Activated B cell treated with CpG ODN at 0.5 μM for 24 hours (primary cell): ENCODE measurements around the gene BEST1. TPM values are rescaled to one million over a fixed set of nuclear protein-coding genes. Genes with fewer than 3 reads are reported as not detected.

Experiments used
- ATAC-seq: fragments of 200-7000 bp; cut with Tn5 transposase; one replicate; pipeline ENCODE4 v1.10.0; 2021; ENCODE audit warnings: low read depth, mild to moderate bottlenecking, moderate library complexity
- CTCF ChIA-PET: fragments of 350-600 bp; sonication (Branson Sonifier 250); formaldehyde crosslinking; loops from one replicate; lab custom pipeline; 2021; ENCODE audit warnings: antibody characterized with exemption; lab: Charles Lee
- POLR2A ChIA-PET: fragments of 350-600 bp; sonication (Branson Sonifier 250); formaldehyde crosslinking; loops from one replicate; lab custom pipeline; 2021; ENCODE audit warnings: antibody characterized with exemption; lab: Charles Lee
- DNase-seq: peaks from one replicate; pipeline ENCODE4 v3.0.0; 2022
- H3K27ac Mint-ChIP-seq: one replicate; pipeline ENCODE4 v1.8.0; 2020; ENCODE audit warnings: mixed read lengths
- H3K27me3 Mint-ChIP-seq: one replicate; pipeline ENCODE4 v1.8.0; 2021; ENCODE audit warnings: mixed read lengths
- H3K36me3 Mint-ChIP-seq: one replicate; pipeline ENCODE4 v1.8.0; 2021; ENCODE audit warnings: low read depth, mixed read lengths
- H3K4me1 Mint-ChIP-seq: one replicate; pipeline ENCODE4 v1.8.0; 2021; ENCODE audit warnings: mixed read lengths
- H3K4me3 Mint-ChIP-seq: one replicate; pipeline ENCODE4 v1.8.0; 2020; ENCODE audit warnings: mild to moderate bottlenecking, mixed read lengths
- H3K9me3 Mint-ChIP-seq: one replicate; pipeline ENCODE4 v1.8.0; 2020; ENCODE audit warnings: mixed read lengths
- CTCF ChIP-seq: fragments of 200-600 bp; IDR thresholded peaks from one replicate; pipeline ENCODE4 v1.8.0; 2022; ENCODE audit warnings: antibody characterized with exemption, mild to moderate bottlenecking
- intact Hi-C: fragments of 100-400 bp; cut with micrococcal nuclease; formaldehyde crosslinking; loops from one replicate; pipeline ENCODE4 v1.15.1; 2024
- total RNA-seq: library from RNA; stranded (reverse); gene quantifications from 2 replicates; pipeline ENCODE4 v1.2.3, GENCODE V29; 2022

The BEST1 gene
- total RNA-seq, 1 donor from 2014 or later = 0.16 TPM

GRCh38 chr11:61954851-61955421 is 4.8 kb downstream of the BEST1 start:
- Mint-ChIP-seq H3K27ac (no peak overlapping the region), H3K4me1 (peaks cover 25% of the 10 kb centered on the region), H3K9me3 (no peaks in the 10 kb centered on the region), H3K36me3 (peaks cover 9% of the 10 kb centered on the region), H3K27me3 (peaks cover 2% of the 10 kb centered on the region), H3K4me3 (peak overlapping the region; percentile 68)
- ATAC-seq (peak; percentile 40), DNase-seq (no peak)
- CTCF ChIA-PET = interaction anchor here (0.6 to 1.9 kb wide), 3 partner anchors 56 to 127 kb away, joined by 3 to 7 read pairs (median 3); no protein-coding TSS in a partner anchor
- POLR2A ChIA-PET = interaction anchor here (0.5 to 2.3 kb wide), 5 partner anchors 13 to 144 kb away, joined by 3 to 16 read pairs (median 4); partner anchors contain the start of gene FTH1
- intact Hi-C loops = loop anchor here (1.0 to 2.0 kb wide), 2 partner anchors 8 to 128 kb away; no protein-coding TSS in a partner anchor
- TF ChIP-seq CTCF = no peak

GRCh38 chr11:61955422-61956135 is 5.4 kb downstream of the BEST1 start:
- ChIA-PET POLR2A (interaction anchor here (0.5 to 2.3 kb wide), 4 partner anchors 12 to 151 kb away, joined by 3 to 16 read pairs (median 4); partner anchors contain the start of gene FTH1), CTCF (interaction anchor here (1.1 to 1.9 kb wide), 2 partner anchors 58 to 126 kb away, joined by 3 to 7 read pairs; no protein-coding TSS in a partner anchor)
- no peak for TF ChIP-seq CTCF
- Mint-ChIP-seq H3K36me3 (peaks cover 9% of the 10 kb centered on the region), H3K4me3 (peak overlapping the region; percentile 68), H3K27me3 (peaks cover 2% of the 10 kb centered on the region), H3K4me1 (peaks cover 29% of the 10 kb centered on the region), H3K9me3 (no peaks in the 10 kb centered on the region), H3K27ac (no peak overlapping the region)
- ATAC-seq (peak; percentile 72), DNase-seq (no peak)
- intact Hi-C loops = loop anchor here (1.0 to 2.0 kb wide), 2 partner anchors 8 to 127 kb away; no protein-coding TSS in a partner anchor

- no peak for TF ChIP-seq CTCF
- no peak overlapping the region for H3K27ac Mint-ChIP-seq
- peaks cover 9% of the 10 kb centered on the region for H3K36me3 Mint-ChIP-seq
- peaks cover 33% of the 10 kb centered on the region for H3K4me1 Mint-ChIP-seq
- peak overlapping the region; percentile 35 for H3K4me3 Mint-ChIP-seq
- DNase-seq (no peak), ATAC-seq (no peak)
- ChIA-PET CTCF (interaction anchor here (1.1 to 1.9 kb wide), 2 partner anchors 9 to 126 kb away, joined by 4 to 7 read pairs; no protein-coding TSS in a partner anchor), POLR2A (interaction anchor here (1.2 to 2.3 kb wide), 2 partner anchors 11 to 14 kb away, joined by 3 to 16 read pairs; partner anchors contain the start of gene FTH1)
- intact Hi-C loops = no loop called here
- no peaks in the 10 kb centered on the region for H3K9me3 Mint-ChIP-seq
- peaks cover 2% of the 10 kb centered on the region for H3K27me3 Mint-ChIP-seq
These were observed 6.3 kb downstream of the BEST1 start for GRCh38 chr11:61956191-61957020.

GRCh38 chr11:61957021-61957770 is 7.0 kb downstream of the BEST1 start:
- Mint-ChIP-seq H3K4me3 (no peak overlapping the region), H3K4me1 (peaks cover 41% of the 10 kb centered on the region), H3K36me3 (peaks cover 15% of the 10 kb centered on the region), H3K27ac (no peak overlapping the region), H3K9me3 (no peaks in the 10 kb centered on the region), H3K27me3 (peaks cover 2% of the 10 kb centered on the region)
- ChIA-PET POLR2A (interaction anchor here (2.5 kb wide), 1 partner anchor 11 kb away, joined by 11 read pairs; the partner anchor contains the start of gene FTH1), CTCF (interaction anchor here (1.1 to 1.5 kb wide), 2 partner anchors 10 to 125 kb away, joined by 4 read pairs; no protein-coding TSS in a partner anchor)
- DNase-seq (no peak), ATAC-seq (no peak)
- no peak for TF ChIP-seq CTCF
- intact Hi-C loops = no loop called here
